Suppressor macrophage treated with lipopolysaccharide for 1 hour (primary cell): ENCODE measurements around the gene ERFE.
A peak's percentile ranks its signal among the peaks of the same experiment; 100 is the strongest.

Experiments
- DNase-seq, 3 donors: peaks; one replicate each; pipeline ENCODE4 v3.0.0-alpha.2; 2020 to 2022

The ERFE gene

GRCh38 chr2:238126775-238127164, 32.0 kb upstream of the ERFE start:
- DNase-seq = no peak

GRCh38 chr2:238127165-238128060, 31.4 kb upstream of the ERFE start:
- DNase-seq = no peak

GRCh38 chr2:238128061-238128440, 30.7 kb upstream of the ERFE start:
- no peak for DNase-seq

GRCh38 chr2:238128534-238129001, 30.2 kb upstream of the ERFE start:
- DNase-seq = no peak

GRCh38 chr2:238129166-238130010, 29.4 kb upstream of the ERFE start:
- no peak for DNase-seq

DNA sequence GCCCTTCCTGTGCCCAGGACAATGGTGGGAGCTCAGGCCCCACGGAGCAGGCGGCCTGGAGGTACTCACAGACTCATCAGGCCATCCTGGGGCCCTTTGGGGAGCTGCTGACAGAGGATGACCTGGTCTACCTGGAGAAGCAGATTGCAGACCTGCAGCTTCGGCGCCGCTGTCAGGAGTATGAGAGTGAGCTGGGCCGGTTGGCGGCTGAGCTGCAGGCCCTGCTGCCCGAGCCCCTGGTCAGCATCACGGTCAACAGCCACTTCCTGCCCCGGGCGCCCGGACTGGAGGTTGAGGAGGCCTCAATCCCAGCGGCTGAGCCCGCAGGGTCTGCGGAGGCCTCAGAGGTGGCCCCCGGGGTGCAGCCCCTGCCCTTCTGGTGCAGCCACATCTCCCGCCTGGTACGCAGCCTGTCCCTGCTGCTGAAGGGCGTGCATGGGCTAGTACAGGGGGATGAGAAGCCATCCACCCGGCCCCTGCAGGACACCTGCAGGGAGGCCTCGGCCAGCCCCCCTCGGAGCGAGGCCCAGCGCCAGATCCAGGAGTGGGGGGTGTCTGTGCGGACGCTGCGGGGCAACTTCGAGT, 28.6 kb upstream of the ERFE start:
- no peak for DNase-seq

- DNase-seq = no peak
Measured at GRCh38 chr2:238130696-238131628, 27.8 kb upstream of the ERFE start.

DNA sequence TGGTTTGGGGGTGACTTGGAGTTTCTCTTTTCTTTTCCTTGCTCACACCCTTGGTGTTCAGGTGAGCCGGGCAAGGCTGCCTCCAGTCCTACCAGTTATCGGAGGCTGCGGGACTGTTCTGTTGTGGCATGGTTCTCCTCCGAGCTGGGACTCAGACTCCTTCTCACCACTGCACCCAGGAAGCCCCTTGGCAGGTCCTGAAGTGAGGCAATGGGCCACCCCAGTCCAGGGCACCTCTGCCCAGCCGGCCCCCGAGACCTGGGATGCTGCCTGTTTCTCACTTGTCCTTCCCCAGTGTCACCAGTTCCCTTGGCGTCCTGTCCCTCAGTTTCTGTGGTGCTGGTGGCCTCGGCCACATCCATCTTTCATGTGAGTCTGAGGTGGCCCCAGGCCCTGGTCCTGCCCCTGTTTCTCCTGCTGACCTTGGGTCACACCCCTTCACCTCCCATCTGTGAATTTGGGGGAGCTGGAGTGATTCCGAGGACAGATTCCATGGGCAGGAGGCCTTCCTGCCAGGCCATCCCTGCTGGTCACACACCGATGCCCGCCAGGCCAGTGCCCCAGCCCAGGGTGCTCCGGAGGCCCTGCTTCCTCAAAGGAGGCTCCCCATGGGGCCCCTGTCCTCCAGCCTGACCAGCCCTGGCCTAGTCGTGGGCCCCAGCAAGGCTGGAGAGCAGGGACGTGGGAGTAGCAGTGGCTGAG, 26.9 kb upstream of the ERFE start:
- DNase-seq = no peak

DNA sequence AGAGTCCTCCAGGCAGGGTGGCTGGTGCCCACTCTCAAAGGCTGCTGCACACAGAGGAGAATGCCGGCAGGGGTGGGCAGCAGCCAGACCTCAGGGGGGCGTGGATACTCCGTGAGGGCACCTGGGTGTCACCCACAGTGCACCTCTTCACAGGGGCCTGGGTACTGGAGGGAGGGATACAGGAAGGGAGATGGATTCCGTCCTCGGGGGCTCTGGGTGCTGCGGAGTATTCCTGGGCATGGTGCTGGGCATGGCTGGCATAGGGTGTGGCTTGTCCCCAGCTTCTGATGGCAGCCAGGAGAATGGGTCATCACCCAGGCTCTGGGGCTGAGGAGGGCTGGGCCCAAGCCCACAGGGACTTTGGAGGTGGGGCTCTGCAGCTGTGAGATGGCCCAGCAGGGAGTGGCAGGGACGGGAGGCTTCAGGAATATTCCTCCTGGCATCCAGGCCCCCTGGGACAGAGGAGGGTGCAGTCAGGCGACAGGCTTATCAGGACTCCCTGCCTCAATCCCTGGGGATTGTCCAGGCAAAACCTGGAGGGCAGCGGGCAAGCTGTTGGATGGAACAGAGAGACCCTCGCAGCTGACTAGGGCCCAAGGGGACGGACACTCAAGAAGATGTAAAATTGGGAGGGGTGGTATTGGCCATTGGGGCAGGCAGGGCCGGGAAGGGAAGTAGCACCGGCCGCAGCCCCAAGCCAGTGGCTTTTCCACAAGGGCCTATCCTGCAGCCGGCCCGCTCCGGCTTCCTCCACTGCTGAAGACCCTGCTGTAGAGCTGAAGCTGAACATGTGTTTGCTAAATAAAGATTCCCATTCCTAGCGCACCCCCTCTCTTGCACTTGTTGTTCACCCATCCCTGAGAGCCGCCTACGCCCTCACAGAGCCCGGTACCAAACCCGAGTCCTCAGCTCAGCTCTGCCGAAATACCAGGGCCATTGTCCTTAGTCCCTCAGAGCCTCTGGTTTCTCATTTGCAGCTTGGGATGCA, 26.0 kb upstream of the ERFE start:
- no peak for DNase-seq

DNA sequence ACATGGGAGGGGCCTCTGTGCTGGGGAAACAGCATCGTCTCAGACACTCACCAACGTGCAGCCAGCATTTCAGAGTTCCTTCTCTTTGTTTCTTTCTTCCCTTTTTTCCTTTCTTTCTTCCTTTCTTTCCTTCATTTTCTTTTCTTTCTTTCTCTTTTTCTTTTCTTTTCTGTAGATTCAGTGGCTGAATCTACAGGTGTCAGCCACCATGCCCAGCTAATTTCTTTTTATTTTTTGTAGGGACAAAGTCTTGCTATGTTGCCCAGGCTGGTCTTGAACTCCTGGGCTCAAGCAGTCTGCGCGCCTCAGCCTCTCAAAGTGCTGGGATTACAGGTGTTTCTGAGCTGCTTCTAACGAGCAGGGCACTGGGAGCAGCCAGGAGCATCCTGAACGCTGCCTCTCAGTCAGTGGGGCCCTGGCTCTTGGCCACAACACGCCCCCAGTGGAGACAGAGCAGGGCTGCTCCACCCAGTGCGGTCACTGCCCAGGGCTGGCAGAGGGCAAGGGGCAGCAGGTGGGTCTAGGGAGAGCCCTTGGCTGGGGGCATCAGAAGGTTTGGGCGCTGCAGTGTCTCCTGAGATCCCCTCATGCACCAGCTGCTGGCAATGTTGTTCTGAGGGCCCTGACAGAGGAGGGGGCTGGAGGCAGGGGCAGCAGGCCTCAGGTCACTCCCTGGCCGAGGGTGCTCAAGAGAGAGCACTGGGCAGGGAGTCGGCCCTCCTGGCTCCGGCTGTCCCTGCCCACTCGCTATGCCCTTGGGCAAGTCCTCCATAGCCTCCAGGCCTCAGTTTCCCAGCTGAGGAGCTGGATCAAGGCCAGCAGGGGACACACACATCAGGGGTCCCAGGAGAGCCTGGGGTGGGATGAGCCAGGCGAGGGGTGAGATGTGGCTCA, 25.0 kb upstream of the ERFE start:
- DNase-seq = no peak

- DNase-seq = no peak
Measured at GRCh38 chr2:238134393-238134785, 24.4 kb upstream of the ERFE start.

- no peak for DNase-seq
Measured at GRCh38 chr2:238135601-238136150, 23.1 kb upstream of the ERFE start.

- peak in 2 of 3 donors; percentile 74 to 80 for DNase-seq
Measured at GRCh38 chr2:238136820-238137537, 21.8 kb upstream of the ERFE start.

- DNase-seq = no peak
Measured at GRCh38 chr2:238137885-238138284, 20.9 kb upstream of the ERFE start.

GRCh38 chr2:238138331-238139195, 20.2 kb upstream of the ERFE start, which contains the start of gene KLHL30:
Gene KLHL30, plus strand, starts transcription at chr2:238138668. Its CDS starts 2,087 bp downstream, at chr2:238140755.
- DNase-seq = no peak

GRCh38 chr2:238139196-238140039, 19.4 kb upstream of the ERFE start:
- DNase-seq = peak in 2 of 3 donors; percentile 15 to 48
